Astrocyte of the cerebellum (primary cell): ENCODE data around the gene THADA.
A peak's percentile ranks its signal among the peaks of the same experiment; 100 is the strongest.

Experiments
- DNase-seq: peaks from one replicate; pipeline ENCODE4 v3.0.0-alpha.2; 2011; ENCODE audit warnings: low read depth
- H3K4me3 ChIP-seq: 2 replicates; pipeline ENCODE4 v1.5.1; 2011; ENCODE audit warnings: mild to moderate bottlenecking, low read depth, low read length, moderate library complexity
- in situ Hi-C: cut with HindIII; loops from 2 replicates; pipeline ENCODE4 v1.10.0; 2017; ENCODE audit warnings: low sequenced_read_pairs
- TF ChIP-seq, protein P1 (sequence below): IDR thresholded peaks from 2 replicates; pipeline ENCODE4 v1.5.1; 2012; ENCODE audit warnings: low read length, low read depth, moderate library complexity, mild to moderate bottlenecking; ENCODE audit errors: missing control alignments

Gene THADA

DNA sequence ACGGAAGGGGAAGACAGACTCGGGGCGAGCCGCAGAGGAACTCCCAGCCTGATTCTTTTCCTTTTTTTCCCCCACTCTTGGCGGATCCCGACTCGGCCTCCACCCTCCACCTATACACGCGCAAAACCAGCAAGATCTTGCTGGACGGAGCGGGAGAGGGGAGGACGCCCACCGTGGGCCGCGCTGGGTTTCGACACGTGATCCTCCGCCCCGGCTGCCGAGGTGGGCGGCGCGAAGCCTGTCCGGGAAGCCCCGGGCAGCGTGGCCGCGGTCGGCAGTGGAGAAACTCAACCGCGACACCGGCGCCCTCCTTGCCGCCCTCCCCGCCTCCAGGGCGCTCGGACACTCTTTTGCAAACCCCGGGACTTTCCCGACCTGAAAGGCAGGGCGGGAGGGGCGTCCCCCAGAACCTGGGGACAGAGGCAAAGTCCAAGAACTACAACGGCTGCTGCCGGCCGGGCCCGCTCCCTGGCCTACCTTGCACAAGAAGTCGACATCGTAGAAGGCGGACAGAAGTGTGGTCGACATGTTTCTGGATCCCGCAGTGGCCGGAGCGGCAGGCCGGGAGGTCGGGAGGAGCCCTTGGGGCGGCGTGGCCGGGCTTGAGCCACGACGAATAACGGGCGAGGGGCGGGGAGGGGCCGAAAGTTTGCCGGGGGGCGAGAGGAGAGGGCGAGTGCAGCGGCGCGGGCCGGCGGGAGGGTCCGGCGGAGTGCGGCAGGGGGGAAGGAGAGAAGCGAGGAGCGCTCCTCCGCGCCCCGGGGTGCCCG is 369.9 kb downstream of the THADA start:
- no peak for DNase-seq
- TF ChIP-seq, protein P1, sequence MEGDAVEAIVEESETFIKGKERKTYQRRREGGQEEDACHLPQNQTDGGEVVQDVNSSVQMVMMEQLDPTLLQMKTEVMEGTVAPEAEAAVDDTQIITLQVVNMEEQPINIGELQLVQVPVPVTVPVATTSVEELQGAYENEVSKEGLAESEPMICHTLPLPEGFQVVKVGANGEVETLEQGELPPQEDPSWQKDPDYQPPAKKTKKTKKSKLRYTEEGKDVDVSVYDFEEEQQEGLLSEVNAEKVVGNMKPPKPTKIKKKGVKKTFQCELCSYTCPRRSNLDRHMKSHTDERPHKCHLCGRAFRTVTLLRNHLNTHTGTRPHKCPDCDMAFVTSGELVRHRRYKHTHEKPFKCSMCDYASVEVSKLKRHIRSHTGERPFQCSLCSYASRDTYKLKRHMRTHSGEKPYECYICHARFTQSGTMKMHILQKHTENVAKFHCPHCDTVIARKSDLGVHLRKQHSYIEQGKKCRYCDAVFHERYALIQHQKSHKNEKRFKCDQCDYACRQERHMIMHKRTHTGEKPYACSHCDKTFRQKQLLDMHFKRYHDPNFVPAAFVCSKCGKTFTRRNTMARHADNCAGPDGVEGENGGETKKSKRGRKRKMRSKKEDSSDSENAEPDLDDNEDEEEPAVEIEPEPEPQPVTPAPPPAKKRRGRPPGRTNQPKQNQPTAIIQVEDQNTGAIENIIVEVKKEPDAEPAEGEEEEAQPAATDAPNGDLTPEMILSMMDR = no peak
- peak overlapping the region; percentile 92 for H3K4me3 ChIP-seq

DNA sequence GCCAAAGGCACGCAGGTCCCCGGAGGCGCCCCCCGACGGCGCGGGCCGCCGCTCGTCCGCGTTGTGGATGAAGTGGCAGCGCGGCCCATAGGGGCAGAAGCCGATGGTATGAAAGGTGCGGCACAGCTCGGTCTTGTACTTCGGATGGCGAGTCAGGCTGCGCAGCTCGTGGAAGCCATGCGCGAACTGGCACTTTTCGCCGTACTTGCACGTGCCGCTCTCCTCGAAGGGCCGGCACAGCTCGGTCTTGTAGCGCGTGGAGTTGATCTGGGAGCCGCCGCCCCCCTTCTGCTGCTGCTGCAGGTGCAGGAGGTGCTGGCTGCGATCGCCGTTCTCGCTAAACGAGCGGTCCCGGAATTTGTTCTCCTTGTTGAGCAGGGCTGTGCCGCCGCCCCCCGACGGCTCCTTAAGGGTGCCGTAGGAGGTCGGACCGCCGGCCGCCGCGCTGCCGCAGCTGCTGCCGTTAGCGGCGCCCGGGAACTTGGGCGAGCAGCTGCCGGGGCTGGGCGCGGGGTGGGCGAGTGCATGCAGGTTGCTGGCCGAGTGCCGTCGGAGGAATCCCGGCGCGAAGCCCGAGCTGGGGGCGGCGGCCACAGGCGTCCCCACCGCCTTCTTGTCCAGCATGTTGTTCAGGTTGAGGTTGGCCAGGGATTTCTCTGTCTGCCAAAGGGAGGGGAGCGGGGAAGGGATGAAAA is 370.6 kb downstream of the THADA start:
- TF ChIP-seq, protein P1 = no peak
- DNase-seq = no peak
- in situ Hi-C loops = loop anchor here (10.0 kb wide), 1 partner anchor 320 kb away; no protein-coding TSS in a partner anchor
- peak overlapping the region; percentile 92 for H3K4me3 ChIP-seq

More for the DNA sequence above, 369.9 kb downstream of the THADA start:
- in situ Hi-C loops = loop anchor here (10.0 kb wide), 1 partner anchor 319 kb away; no protein-coding TSS in a partner anchor

DNA sequence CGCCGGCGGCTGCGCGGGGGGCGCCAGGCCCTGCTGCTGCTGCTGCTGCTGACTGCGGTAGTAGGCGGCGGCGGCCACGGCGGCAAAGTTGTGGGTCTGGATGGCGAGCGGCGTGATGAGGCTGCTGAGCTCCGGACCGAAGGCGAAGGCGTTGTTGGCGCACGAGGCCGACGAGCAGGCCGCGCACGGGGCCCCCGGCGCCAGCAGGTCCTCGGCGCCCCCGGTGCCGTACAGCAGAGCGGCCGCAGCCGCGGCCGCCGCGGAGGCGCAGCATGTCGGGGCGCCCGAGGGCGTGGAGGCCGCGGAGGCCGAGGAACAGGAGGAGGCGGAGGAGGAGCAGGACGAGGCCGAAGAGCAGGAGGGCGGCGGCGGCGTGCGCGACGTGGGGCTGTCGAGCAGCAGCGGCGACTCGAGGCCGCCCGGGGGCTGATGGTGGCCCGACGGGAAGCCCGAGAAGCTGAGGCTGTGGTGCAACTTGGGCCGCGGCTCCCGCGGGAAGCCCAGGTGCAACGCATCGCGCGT is 371.2 kb downstream of the THADA start:
- DNase-seq = no peak
- TF ChIP-seq, protein P1 = no peak
- peak overlapping the region; percentile 92 for H3K4me3 ChIP-seq
- in situ Hi-C loops = loop anchor here (5.0 to 10.0 kb wide), 4 partner anchors 37 to 392 kb away; no protein-coding TSS in a partner anchor

DNA sequence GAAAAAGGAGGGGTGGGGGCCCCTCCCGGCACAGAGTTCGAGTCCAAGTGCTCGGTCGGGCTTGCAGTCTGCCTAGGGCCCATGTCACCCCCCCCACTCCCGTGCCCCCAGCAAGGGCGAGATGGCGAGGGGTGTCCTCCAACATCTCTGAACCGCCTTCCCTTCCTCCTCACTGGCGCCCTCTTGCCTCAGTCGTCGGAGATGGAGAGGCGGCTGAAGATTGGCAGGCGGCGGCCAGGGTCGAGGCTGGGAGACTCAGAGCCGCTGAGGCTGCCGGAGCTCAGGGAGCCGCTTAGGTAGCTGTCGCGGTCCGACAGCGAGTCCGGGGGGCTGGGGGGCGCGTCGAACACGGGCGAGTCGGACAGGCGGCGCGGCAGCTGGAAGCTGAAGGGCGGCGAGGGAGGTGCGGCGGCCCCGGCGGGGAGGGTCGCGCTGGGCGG is 371.7 kb downstream of the THADA start:
- no peak for DNase-seq
- in situ Hi-C loops = loop anchor here (5.0 to 10.0 kb wide), 4 partner anchors 37 to 392 kb away; no protein-coding TSS in a partner anchor
- TF ChIP-seq, protein P1 = peak; percentile 52
- H3K4me3 ChIP-seq = peak overlapping the region; percentile 92

DNA sequence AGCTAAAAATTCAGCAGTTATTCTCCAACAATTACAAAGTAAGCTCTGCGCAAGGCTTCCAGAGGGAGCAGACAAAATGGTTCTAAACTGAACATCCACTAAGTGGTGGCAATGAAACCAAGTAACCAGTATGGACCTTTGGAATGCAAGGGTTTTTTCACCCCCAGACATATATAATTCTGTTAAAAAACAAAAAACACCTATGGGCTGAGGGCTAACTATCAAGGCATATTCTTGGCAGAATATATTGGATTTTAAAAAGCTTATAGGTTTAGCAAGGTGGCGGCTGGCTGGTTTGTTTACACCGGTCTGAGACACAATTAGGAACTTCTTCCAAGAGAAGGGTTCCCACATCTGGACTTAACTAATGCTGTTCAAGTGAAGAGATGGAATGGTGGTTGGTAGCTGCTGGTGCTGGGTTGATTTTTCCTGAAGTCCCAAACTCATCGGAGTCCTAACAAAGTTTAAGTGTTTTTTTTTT is 372.3 kb downstream of the THADA start:
- DNase-seq = no peak
- H3K4me3 ChIP-seq = peak overlapping the region; percentile 92

More for the DNA sequence above, 372.3 kb downstream of the THADA start:
- TF ChIP-seq, protein P1 = no peak
- in situ Hi-C loops = loop anchor here (5.0 to 10.0 kb wide), 4 partner anchors 36 to 391 kb away; no protein-coding TSS in a partner anchor
